ENCODE data around the gene AKR1C8.

The AKR1C8 gene

GRCh38 chr10:5151076-5151475 lies 33.9 kb downstream of the AKR1C8 start:
- DNase-seq (ENCODE audit: low spot score) (no peak), ATAC-seq (ENCODE audit: low read depth) (no peak)
- TF ChIP-seq, protein P1, sequence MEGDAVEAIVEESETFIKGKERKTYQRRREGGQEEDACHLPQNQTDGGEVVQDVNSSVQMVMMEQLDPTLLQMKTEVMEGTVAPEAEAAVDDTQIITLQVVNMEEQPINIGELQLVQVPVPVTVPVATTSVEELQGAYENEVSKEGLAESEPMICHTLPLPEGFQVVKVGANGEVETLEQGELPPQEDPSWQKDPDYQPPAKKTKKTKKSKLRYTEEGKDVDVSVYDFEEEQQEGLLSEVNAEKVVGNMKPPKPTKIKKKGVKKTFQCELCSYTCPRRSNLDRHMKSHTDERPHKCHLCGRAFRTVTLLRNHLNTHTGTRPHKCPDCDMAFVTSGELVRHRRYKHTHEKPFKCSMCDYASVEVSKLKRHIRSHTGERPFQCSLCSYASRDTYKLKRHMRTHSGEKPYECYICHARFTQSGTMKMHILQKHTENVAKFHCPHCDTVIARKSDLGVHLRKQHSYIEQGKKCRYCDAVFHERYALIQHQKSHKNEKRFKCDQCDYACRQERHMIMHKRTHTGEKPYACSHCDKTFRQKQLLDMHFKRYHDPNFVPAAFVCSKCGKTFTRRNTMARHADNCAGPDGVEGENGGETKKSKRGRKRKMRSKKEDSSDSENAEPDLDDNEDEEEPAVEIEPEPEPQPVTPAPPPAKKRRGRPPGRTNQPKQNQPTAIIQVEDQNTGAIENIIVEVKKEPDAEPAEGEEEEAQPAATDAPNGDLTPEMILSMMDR (IDR thresholded peaks at IDR 0.05; ENCODE audit: poor library complexity, severe bottlenecking) = no peak
- H3K36me3 ChIP-seq (ENCODE audit: low read depth) = no peaks in the 10 kb centered on the region
- H3K4me1 ChIP-seq (ENCODE audit: insufficient read depth, poor library complexity, severe bottlenecking) = peaks cover 6% of the 10 kb centered on the region
- no peaks in the 10 kb centered on the region for H3K27me3 ChIP-seq (ENCODE audit: insufficient read depth, poor library complexity, severe bottlenecking)
- no peak overlapping the region for H3K27ac ChIP-seq (ENCODE audit: poor library complexity, severe bottlenecking)
- no peaks in the 10 kb centered on the region for H3K9me3 ChIP-seq (ENCODE audit: severe bottlenecking)
- no peak overlapping the region for H3K4me3 ChIP-seq (ENCODE audit: severe bottlenecking)

DNA sequence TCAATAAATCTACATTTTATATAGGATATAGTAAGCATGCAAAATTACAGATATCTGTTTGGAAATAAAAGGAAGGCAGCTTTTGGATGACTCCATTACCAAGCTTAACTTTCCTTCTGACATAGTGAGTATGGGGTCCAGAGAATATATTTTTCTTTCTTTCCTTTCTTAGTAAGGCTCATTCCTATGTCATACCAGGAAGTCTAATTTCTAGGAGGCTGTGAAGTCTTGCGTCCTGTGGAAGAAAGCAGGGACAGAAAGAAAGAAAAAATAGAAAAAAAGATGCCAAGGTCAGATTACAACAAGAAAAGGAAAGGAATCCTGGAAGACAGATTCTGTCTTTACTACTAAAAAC lies 36.3 kb downstream of the AKR1C8 start:
- no peaks in the 10 kb centered on the region for H3K36me3 ChIP-seq (ENCODE audit: low read depth)
- H3K27me3 ChIP-seq (ENCODE audit: insufficient read depth, poor library complexity, severe bottlenecking) = no peaks in the 10 kb centered on the region
- no peaks in the 10 kb centered on the region for H3K4me1 ChIP-seq (ENCODE audit: insufficient read depth, poor library complexity, severe bottlenecking)
- no peaks in the 10 kb centered on the region for H3K9me3 ChIP-seq (ENCODE audit: severe bottlenecking)
- TF ChIP-seq, protein P1 (IDR thresholded peaks at IDR 0.05; ENCODE audit: poor library complexity, severe bottlenecking) = no peak
- DNase-seq (ENCODE audit: low spot score) (no peak), ATAC-seq (ENCODE audit: low read depth) (no peak)
- no peak overlapping the region for H3K4me3 ChIP-seq (ENCODE audit: severe bottlenecking)
- no peak overlapping the region for H3K27ac ChIP-seq (ENCODE audit: poor library complexity, severe bottlenecking)

- H3K9me3 ChIP-seq (ENCODE audit: severe bottlenecking) = no peaks in the 10 kb centered on the region
- ATAC-seq (ENCODE audit: low read depth) = no peak
- H3K27me3 ChIP-seq (ENCODE audit: insufficient read depth, poor library complexity, severe bottlenecking) = no peaks in the 10 kb centered on the region
- no peaks in the 10 kb centered on the region for H3K4me1 ChIP-seq (ENCODE audit: insufficient read depth, poor library complexity, severe bottlenecking)
- no peak for DNase-seq (ENCODE audit: low spot score)
- TF ChIP-seq, protein P1 (IDR thresholded peaks at IDR 0.05; ENCODE audit: poor library complexity, severe bottlenecking) = no peak
- no peak overlapping the region for H3K27ac ChIP-seq (ENCODE audit: poor library complexity, severe bottlenecking)
- H3K4me3 ChIP-seq (ENCODE audit: severe bottlenecking) = no peak overlapping the region
- no peaks in the 10 kb centered on the region for H3K36me3 ChIP-seq (ENCODE audit: low read depth)
These were observed 36.8 kb downstream of the AKR1C8 start for GRCh38 chr10:5147981-5148677.

- H3K27ac ChIP-seq (ENCODE audit: poor library complexity, severe bottlenecking) = no peak overlapping the region
- no peak overlapping the region for H3K4me3 ChIP-seq (ENCODE audit: severe bottlenecking)
- DNase-seq (ENCODE audit: low spot score) (no peak), ATAC-seq (ENCODE audit: low read depth) (no peak)
- no peaks in the 10 kb centered on the region for H3K27me3 ChIP-seq (ENCODE audit: insufficient read depth, poor library complexity, severe bottlenecking)
- no peaks in the 10 kb centered on the region for H3K4me1 ChIP-seq (ENCODE audit: insufficient read depth, poor library complexity, severe bottlenecking)
- no peaks in the 10 kb centered on the region for H3K9me3 ChIP-seq (ENCODE audit: severe bottlenecking)
- H3K36me3 ChIP-seq (ENCODE audit: low read depth) = no peaks in the 10 kb centered on the region
- TF ChIP-seq, protein P1 (IDR thresholded peaks at IDR 0.05; ENCODE audit: poor library complexity, severe bottlenecking) = no peak
These were observed 37.5 kb downstream of the AKR1C8 start for GRCh38 chr10:5147255-5147980.

DNA sequence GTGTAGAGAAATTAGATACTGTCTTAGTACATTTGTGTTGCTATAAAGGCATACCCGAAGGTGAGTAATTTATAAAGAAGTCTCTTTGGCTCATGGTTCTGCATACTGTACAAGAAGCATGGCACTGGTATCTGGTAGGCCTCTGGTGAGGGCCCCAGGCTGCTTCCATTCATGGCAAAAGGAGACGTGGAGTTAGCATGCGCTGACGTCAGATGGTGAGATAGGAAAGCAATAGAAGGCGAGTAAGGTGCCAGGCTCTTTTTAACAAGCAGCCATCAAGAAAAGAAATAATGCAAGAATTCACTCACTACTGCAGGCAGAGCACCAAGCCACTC lies 38.1 kb downstream of the AKR1C8 start:
- no peaks in the 10 kb centered on the region for H3K36me3 ChIP-seq (ENCODE audit: low read depth)
- no peaks in the 10 kb centered on the region for H3K9me3 ChIP-seq (ENCODE audit: severe bottlenecking)
- DNase-seq (ENCODE audit: low spot score) = no peak
- no peak overlapping the region for H3K27ac ChIP-seq (ENCODE audit: poor library complexity, severe bottlenecking)
- no peak overlapping the region for H3K4me3 ChIP-seq (ENCODE audit: severe bottlenecking)
- H3K27me3 ChIP-seq (ENCODE audit: insufficient read depth, poor library complexity, severe bottlenecking) = no peaks in the 10 kb centered on the region
- no peaks in the 10 kb centered on the region for H3K4me1 ChIP-seq (ENCODE audit: insufficient read depth, poor library complexity, severe bottlenecking)
- ATAC-seq (ENCODE audit: low read depth) = no peak
- TF ChIP-seq, protein P1 (IDR thresholded peaks at IDR 0.05; ENCODE audit: poor library complexity, severe bottlenecking) = no peak
